ENCODE data around the gene ERBB2. TPM values are rescaled to one million over a fixed set of nuclear protein-coding genes. Genes with fewer than 3 reads are reported as not detected.
A peak's percentile ranks its signal among the peaks of the same experiment; 100 is the strongest.

The ERBB2 gene
- total RNA-seq, 1 donor from 2014 or later = 66.2 TPM

- DNase-seq (ENCODE audit: extremely low spot score, unreplicated experiment) = no peak
- Mint-ChIP-seq H3K9me3 (ENCODE audit: unreplicated experiment) (no peaks in the 10 kb centered on the region), H3K4me3 (ENCODE audit: unreplicated experiment) (peak overlapping the region; percentile 32), H3K4me1 (ENCODE audit: unreplicated experiment) (peaks cover 46% of the 10 kb centered on the region), H3K27ac (ENCODE audit: unreplicated experiment) (peak overlapping the region; percentile 38), H3K27me3 (ENCODE audit: unreplicated experiment) (no peaks in the 10 kb centered on the region), H3K36me3 (ENCODE audit: unreplicated experiment) (peaks cover 7% of the 10 kb centered on the region)
- no peak for TF ChIP-seq CTCF (IDR thresholded peaks at IDR 0.05)
Measured at GRCh38 chr17:39676198-39676819, 23.6 kb upstream of the ERBB2 start.

GRCh38 chr17:39677072-39677471 is 22.8 kb upstream of the ERBB2 start:
- no peak for DNase-seq (ENCODE audit: extremely low spot score, unreplicated experiment)
- Mint-ChIP-seq H3K4me3 (ENCODE audit: unreplicated experiment) (peak overlapping the region; percentile 3), H3K9me3 (ENCODE audit: unreplicated experiment) (no peaks in the 10 kb centered on the region), H3K36me3 (ENCODE audit: unreplicated experiment) (peaks cover 7% of the 10 kb centered on the region), H3K27ac (ENCODE audit: unreplicated experiment) (peak overlapping the region; percentile 91), H3K27me3 (ENCODE audit: unreplicated experiment) (no peaks in the 10 kb centered on the region), H3K4me1 (ENCODE audit: unreplicated experiment) (peaks cover 43% of the 10 kb centered on the region)
- no peak for TF ChIP-seq CTCF (IDR thresholded peaks at IDR 0.05)

GRCh38 chr17:39677542-39678339 is 22.1 kb upstream of the ERBB2 start:
- no peaks in the 10 kb centered on the region for H3K27me3 Mint-ChIP-seq (ENCODE audit: unreplicated experiment)
- H3K27ac Mint-ChIP-seq (ENCODE audit: unreplicated experiment) = peak overlapping the region; percentile 91

GRCh38 chr17:39678340-39679116 is 21.3 kb upstream of the ERBB2 start:
- Mint-ChIP-seq H3K9me3 (ENCODE audit: unreplicated experiment) (no peaks in the 10 kb centered on the region), H3K4me3 (ENCODE audit: unreplicated experiment) (no peak overlapping the region), H3K36me3 (ENCODE audit: unreplicated experiment) (peaks cover 11% of the 10 kb centered on the region), H3K27ac (ENCODE audit: unreplicated experiment) (peak overlapping the region; percentile 91), H3K27me3 (ENCODE audit: unreplicated experiment) (no peaks in the 10 kb centered on the region), H3K4me1 (ENCODE audit: unreplicated experiment) (peaks cover 40% of the 10 kb centered on the region)
- TF ChIP-seq CTCF (IDR thresholded peaks at IDR 0.05) = no peak
- no peak for DNase-seq (ENCODE audit: extremely low spot score, unreplicated experiment)

More at GRCh38 chr17:39677542-39678339, 22.1 kb upstream of the ERBB2 start:
- DNase-seq (ENCODE audit: extremely low spot score, unreplicated experiment) = no peak
- Mint-ChIP-seq H3K9me3 (ENCODE audit: unreplicated experiment) (no peaks in the 10 kb centered on the region), H3K4me1 (ENCODE audit: unreplicated experiment) (peaks cover 40% of the 10 kb centered on the region), H3K36me3 (ENCODE audit: unreplicated experiment) (peaks cover 7% of the 10 kb centered on the region), H3K4me3 (ENCODE audit: unreplicated experiment) (peak overlapping the region; percentile 22)
- TF ChIP-seq CTCF (IDR thresholded peaks at IDR 0.05) = no peak
